SK-MEL-5 (cell line): Measurements from ENCODE around the gene CUX1. TPM values are rescaled to one million over a fixed set of nuclear protein-coding genes. Genes with fewer than 3 reads are reported as not detected.
A peak's percentile ranks its signal among the peaks of the same experiment; 100 is the strongest.
"Not testable (repeated sequence)": the region's sequence is repeated elsewhere in the genome, so short reads cannot be mapped to it uniquely, and the experiment has no call there.

Source experiments
- DNase-seq: peaks from one replicate; pipeline ENCODE4 v3.0.0-alpha.2; 2016; ENCODE audit warnings: low read depth, low spot score
- in situ Hi-C: cut with HindIII; loops from 2 replicates; pipeline ENCODE4 v1.10.0; 2016; ENCODE audit warnings: low sequenced_read_pairs, high pct_unique_total_duplicates, low pct_unique_long_range_greater_than_20kb
- total RNA-seq: library from RNA; depleted of rRNA; stranded (reverse); fragments of >200 nt; shearing (Covaris generic); gene quantifications from 2 replicates; pipeline ENCODE4 v1.2.3, GENCODE V29; 2014

Gene CUX1
- total RNA-seq, 1 experiment from 2014 or later, result 43.6 TPM

- DNase-seq, result no peak
- in situ Hi-C loops, result no loop called here
Observed at GRCh38 chr7:101792051-101792681, 25.3 kb upstream of the CUX1 start.

- in situ Hi-C loops, DNase-seq: not testable (repeated sequence)
Observed at GRCh38 chr7:101792682-101793071, 24.7 kb upstream of the CUX1 start.

- DNase-seq, result no peak
- in situ Hi-C loops, result no loop called here
Observed at GRCh38 chr7:101795461-101795860, 22.0 kb upstream of the CUX1 start.

- DNase-seq, in situ Hi-C loops: not testable (repeated sequence)
Observed at GRCh38 chr7:101798173-101798572, 19.3 kb upstream of the CUX1 start.

- in situ Hi-C loops, result no loop called here
- no peak for DNase-seq
Observed at GRCh38 chr7:101803203-101804087, 14.0 kb upstream of the CUX1 start.

GRCh38 chr7:101804088-101804963 lies 13.1 kb upstream of the CUX1 start:
- in situ Hi-C loops, result no loop called here
- DNase-seq, result no peak

GRCh38 chr7:101804967-101805366 lies 12.5 kb upstream of the CUX1 start:
- no peak for DNase-seq
- in situ Hi-C loops, result no loop called here

GRCh38 chr7:101812595-101812994 lies 4.8 kb upstream of the CUX1 start:
- in situ Hi-C loops, result no loop called here
- no peak for DNase-seq

- in situ Hi-C loops, result no loop called here
- DNase-seq, result no peak
Observed at GRCh38 chr7:101813402-101814019, 3.9 kb upstream of the CUX1 start.

- peak; percentile 58 for DNase-seq
- in situ Hi-C loops, result no loop called here
Observed at GRCh38 chr7:101814081-101814990, 3.1 kb upstream of the CUX1 start.

GRCh38 chr7:101814991-101815825 lies 2.2 kb upstream of the CUX1 start:
- in situ Hi-C loops, result no loop called here
- no peak for DNase-seq

GRCh38 chr7:101815826-101816594 lies 1.4 kb upstream of the CUX1 start:
- peak; percentile 83 for DNase-seq
- in situ Hi-C loops, result no loop called here

GRCh38 chr7:101816595-101817470 lies 593 bp upstream of the CUX1 start:
- DNase-seq, result peak; percentile 48
- in situ Hi-C loops, result no loop called here

- no peak for DNase-seq
- in situ Hi-C loops, result no loop called here
Observed at GRCh38 chr7:101818287-101819071, 1.1 kb downstream of the CUX1 start.
